Colonic mucosa (tissue), 4 donors: ENCODE data around the gene TRIM66. TPM values are rescaled to one million over a fixed set of nuclear protein-coding genes. Genes with fewer than 3 reads are reported as not detected.

Experiments
- DNase-seq: peaks from one replicate; pipeline ENCODE4 v3.0.0-alpha.2; 2020
- H3K27ac ChIP-seq: fragments of 200-600 bp; one replicate; pipeline ENCODE4 v1.8.0; 2021
- H3K27me3 ChIP-seq: fragments of 200-600 bp; one replicate; pipeline ENCODE4 v1.8.0; 2021
- H3K36me3 ChIP-seq: fragments of 200-600 bp; one replicate; pipeline ENCODE4 v1.8.0; 2021
- H3K4me1 ChIP-seq: fragments of 200-600 bp; one replicate; pipeline ENCODE4 v1.8.0; 2021; ENCODE audit warnings: mild to moderate bottlenecking
- H3K4me3 ChIP-seq: fragments of 200-600 bp; one replicate; pipeline ENCODE4 v1.8.0; 2021
- H3K9ac ChIP-seq, 2 donors: one replicate each; pipeline ENCODE4 v1.7.0; 2013; ENCODE audit warnings: control low read depth in 2 of 2, low read depth in 2 of 2, low read length in 2 of 2
- H3K9me3 ChIP-seq: fragments of 200-600 bp; one replicate; pipeline ENCODE4 v1.8.0; 2021
- intact Hi-C: fragments of 100-400 bp; cut with DNase I; formaldehyde crosslinking; loops from one replicate; pipeline ENCODE4 v1.14.1; 2022
- total RNA-seq, 2 donors: library from RNA; stranded (reverse); fragmentation: NEBNext Ultra II Directional in 1 of 2; extraction: Animal tissue kit (Norgen Biotek cat#: 25700) in 1 of 2; gene quantifications; one replicate each; pipeline ENCODE4 v1.2.1, GENCODE V29; 2021
- TF ChIP-seq, protein P1 (sequence below): fragments of 200-600 bp; IDR thresholded peaks from one replicate; pipeline ENCODE4 v1.8.0; 2022; ENCODE audit warnings: antibody characterized with exemption, mild to moderate bottlenecking
- donor health status: healthy.
- donor health status: DM: no; HTN: no; CAD: no.
- donor health status: DM: no; HTN: no; CAD: no.

Gene TRIM66
- total RNA-seq, 2 donors from 2014 or later, result 5.9 to 10.6 TPM

DNA sequence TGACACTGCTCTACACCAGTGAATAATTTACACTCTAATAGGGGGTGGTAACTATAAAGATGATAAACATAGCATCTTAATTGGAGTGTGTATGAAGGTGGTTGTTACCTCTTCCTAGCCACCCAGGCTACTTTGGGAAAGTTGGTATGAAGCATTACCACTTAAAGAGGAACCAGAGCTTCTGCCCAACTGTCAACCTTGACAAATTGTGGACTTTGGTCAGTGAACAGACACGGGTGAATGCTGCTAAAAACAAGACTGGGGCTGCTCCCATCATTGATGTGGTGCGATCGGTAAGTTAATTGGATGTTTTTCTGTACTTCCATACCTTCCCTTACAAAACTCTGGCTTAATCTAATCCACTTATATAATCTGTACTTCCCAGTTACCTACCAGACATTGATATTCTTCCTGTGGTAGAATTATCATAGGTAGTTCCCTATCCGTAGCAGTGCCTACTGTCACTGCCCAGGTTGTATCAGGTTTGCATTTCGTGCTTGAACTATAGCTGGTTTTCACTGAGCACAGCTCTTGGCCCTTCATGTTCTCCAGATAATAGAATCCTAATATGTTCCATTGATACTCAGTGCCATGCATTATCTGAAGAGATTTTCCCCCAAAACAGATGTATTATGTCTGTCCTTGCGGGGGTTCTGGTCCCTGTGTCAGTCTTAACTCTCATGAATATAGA lies 2.3 kb upstream of the TRIM66 start:
- DNase-seq, result no peak
- TF ChIP-seq, protein P1, sequence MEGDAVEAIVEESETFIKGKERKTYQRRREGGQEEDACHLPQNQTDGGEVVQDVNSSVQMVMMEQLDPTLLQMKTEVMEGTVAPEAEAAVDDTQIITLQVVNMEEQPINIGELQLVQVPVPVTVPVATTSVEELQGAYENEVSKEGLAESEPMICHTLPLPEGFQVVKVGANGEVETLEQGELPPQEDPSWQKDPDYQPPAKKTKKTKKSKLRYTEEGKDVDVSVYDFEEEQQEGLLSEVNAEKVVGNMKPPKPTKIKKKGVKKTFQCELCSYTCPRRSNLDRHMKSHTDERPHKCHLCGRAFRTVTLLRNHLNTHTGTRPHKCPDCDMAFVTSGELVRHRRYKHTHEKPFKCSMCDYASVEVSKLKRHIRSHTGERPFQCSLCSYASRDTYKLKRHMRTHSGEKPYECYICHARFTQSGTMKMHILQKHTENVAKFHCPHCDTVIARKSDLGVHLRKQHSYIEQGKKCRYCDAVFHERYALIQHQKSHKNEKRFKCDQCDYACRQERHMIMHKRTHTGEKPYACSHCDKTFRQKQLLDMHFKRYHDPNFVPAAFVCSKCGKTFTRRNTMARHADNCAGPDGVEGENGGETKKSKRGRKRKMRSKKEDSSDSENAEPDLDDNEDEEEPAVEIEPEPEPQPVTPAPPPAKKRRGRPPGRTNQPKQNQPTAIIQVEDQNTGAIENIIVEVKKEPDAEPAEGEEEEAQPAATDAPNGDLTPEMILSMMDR, result no peak
- Histone ChIP-seq H3K27me3 (no peaks in the 10 kb centered on the region), H3K36me3 (peaks cover 12% of the 10 kb centered on the region), H3K9ac (peak overlapping the region in 1 of 2 donors; percentile 99), H3K9me3 (no peaks in the 10 kb centered on the region), H3K27ac (peak overlapping the region; percentile 99), H3K4me1 (peaks cover 20% of the 10 kb centered on the region), H3K4me3 (peak overlapping the region; percentile 76)
- intact Hi-C loops, result loop anchor here (5.0 kb wide), 1 partner anchor 128 kb away; a partner anchor contains a TSS

DNA sequence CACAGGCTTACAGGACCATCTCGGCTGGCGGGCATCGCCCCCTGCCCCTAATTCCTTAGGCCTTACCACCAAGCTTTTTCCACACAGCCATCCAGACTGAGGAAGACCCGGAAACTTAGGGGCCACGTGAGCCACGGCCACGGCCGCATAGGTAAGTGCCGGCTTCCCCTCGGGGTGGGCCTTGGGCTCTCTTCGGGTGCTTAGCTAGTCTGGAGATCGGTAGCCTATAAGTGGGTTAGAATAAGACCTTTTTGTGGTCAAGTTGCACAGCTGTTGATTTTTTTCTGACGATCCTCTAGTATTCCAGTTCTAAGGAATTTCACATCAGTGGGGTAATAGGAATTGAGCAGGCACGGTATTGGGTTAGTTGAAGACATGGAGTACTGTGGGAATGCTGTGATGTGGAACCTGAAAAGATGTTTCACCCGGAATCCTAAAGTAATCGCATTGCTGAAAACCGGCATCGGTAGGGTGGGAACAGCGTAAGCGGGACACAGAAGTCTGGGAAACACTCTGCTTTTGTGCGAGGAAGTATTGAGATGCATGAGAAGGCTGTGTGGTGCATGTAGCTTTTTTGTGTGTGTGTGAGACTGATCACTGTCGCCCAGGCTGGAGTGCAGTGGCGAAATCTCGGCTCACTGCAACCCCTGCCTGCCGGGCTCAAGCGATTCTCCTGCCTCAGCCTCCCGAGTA lies 796 bp upstream of the TRIM66 start:
- Histone ChIP-seq H3K9me3 (no peaks in the 10 kb centered on the region), H3K9ac (peak overlapping the region; percentile 99), H3K27ac (peak overlapping the region; percentile 99), H3K4me1 (peaks cover 20% of the 10 kb centered on the region), H3K27me3 (no peaks in the 10 kb centered on the region), H3K36me3 (peaks cover 12% of the 10 kb centered on the region), H3K4me3 (peak overlapping the region; percentile 76)
- DNase-seq, result no peak
- TF ChIP-seq, protein P1, result no peak
- intact Hi-C loops, result loop anchor here (2.0 kb wide), 1 partner anchor 188 kb away; no protein-coding TSS in a partner anchor

- Histone ChIP-seq H3K4me1 (peaks cover 12% of the 10 kb centered on the region), H3K36me3 (peaks cover 12% of the 10 kb centered on the region), H3K27me3 (no peaks in the 10 kb centered on the region), H3K27ac (peak overlapping the region; percentile 99), H3K9ac (peak overlapping the region; percentile 87 to 99), H3K4me3 (peak overlapping the region; percentile 76), H3K9me3 (no peaks in the 10 kb centered on the region)
- TF ChIP-seq, protein P1, result no peak
- DNase-seq, result no peak
- intact Hi-C loops, result loop anchor here (2.0 kb wide), 1 partner anchor 189 kb away; no protein-coding TSS in a partner anchor
These were observed 595 bp downstream of the TRIM66 start for GRCh38 chr11:8681837-8682302.

GRCh38 chr11:8679006-8679405 lies 3.5 kb downstream of the TRIM66 start:
- Histone ChIP-seq H3K9ac (no peak overlapping the region), H3K27me3 (no peaks in the 10 kb centered on the region), H3K9me3 (no peaks in the 10 kb centered on the region), H3K36me3 (no peaks in the 10 kb centered on the region), H3K27ac (no peak overlapping the region), H3K4me3 (no peak overlapping the region), H3K4me1 (peaks cover 2% of the 10 kb centered on the region)
- intact Hi-C loops, result no loop called here
- no peak for DNase-seq
- TF ChIP-seq, protein P1, result no peak

DNA sequence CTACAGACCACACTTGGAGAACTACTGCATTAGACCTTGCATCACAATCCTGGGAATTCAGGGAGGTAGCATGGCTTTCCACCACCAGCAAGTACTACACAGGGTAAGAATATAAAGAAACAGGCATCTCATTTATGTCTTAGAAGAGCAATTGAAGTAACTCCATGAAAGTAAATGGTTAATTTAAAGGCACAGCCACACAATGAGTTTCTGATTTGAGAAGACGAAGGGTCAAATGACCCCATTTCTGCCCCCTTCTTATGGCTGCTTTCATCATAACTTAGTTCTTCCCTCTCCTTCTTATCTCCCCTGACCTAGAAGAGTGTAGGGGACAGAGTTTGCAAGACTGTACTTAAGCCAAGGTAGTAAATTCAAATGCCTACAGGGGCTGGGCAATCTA lies 6.0 kb downstream of the TRIM66 start:
- no peaks in the 10 kb centered on the region for H3K27me3 ChIP-seq
- no peak overlapping the region for H3K4me3 ChIP-seq
- intact Hi-C loops, result no loop called here
- DNase-seq, result no peak
- no peak overlapping the region for H3K9ac ChIP-seq
- no peak overlapping the region for H3K27ac ChIP-seq
- TF ChIP-seq, protein P1, result no peak
- H3K36me3 ChIP-seq, result no peaks in the 10 kb centered on the region
- H3K9me3 ChIP-seq, result no peaks in the 10 kb centered on the region
- H3K4me1 ChIP-seq, result no peaks in the 10 kb centered on the region
